ENCODE results near the gene PTPN12.

DNA sequence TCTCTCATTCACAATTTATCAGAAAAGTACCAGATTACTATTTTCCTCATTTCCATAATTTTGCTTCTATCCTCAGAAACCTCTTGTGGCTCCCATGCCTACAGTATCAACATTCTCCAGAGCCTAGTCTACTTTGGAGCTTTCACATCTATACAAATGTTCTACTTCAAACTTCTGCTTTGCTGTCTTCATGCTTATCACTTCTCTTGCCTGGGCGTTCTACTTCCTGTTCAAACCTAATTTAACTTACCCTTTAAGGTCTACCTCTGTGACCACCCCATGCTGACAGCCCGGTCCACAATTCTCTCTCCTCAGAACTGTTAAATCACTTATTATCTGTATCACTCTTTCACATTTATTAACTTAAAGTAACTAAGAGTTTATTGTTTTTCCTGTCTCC, 6.1 kb upstream of the PTPN12 start:
- TF ChIP-seq, protein P1, sequence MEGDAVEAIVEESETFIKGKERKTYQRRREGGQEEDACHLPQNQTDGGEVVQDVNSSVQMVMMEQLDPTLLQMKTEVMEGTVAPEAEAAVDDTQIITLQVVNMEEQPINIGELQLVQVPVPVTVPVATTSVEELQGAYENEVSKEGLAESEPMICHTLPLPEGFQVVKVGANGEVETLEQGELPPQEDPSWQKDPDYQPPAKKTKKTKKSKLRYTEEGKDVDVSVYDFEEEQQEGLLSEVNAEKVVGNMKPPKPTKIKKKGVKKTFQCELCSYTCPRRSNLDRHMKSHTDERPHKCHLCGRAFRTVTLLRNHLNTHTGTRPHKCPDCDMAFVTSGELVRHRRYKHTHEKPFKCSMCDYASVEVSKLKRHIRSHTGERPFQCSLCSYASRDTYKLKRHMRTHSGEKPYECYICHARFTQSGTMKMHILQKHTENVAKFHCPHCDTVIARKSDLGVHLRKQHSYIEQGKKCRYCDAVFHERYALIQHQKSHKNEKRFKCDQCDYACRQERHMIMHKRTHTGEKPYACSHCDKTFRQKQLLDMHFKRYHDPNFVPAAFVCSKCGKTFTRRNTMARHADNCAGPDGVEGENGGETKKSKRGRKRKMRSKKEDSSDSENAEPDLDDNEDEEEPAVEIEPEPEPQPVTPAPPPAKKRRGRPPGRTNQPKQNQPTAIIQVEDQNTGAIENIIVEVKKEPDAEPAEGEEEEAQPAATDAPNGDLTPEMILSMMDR (IDR thresholded peaks at IDR 0.05): no peak
- TF ChIP-seq POLR2AphosphoS5 (IDR thresholded peaks at IDR 0.05): no peak

Data from breast epithelium (tissue), 3 donors.